Heart left ventricle (tissue), 16 donors: ENCODE results near the gene COL1A1. TPM values are rescaled to one million over a fixed set of nuclear protein-coding genes. Genes with fewer than 3 reads are reported as not detected.

Source experiments
- ATAC-seq, 4 donors: fragments of 200-7000 bp; cut with Tn5 transposase; one replicate each; pipeline ENCODE4 v1.9.1; 2020 to 2022; ENCODE audit warnings: moderate library complexity in 4 of 4, mild to moderate bottlenecking in 3 of 4, moderate number of reproducible peaks in 1 of 4
- DNase-seq, 5 donors: peaks; one replicate each; pipeline ENCODE4 v3.0.0-alpha.2; 2020
- H3K27ac ChIP-seq, 12 donors: fragments of 200-600 bp; sonication (generic) in 4 of 12; one replicate each; pipeline versions ENCODE4 v1.5.0 to v1.8.0; 2016 to 2022; ENCODE audit warnings: mild to moderate bottlenecking in 2 of 12
- H3K27me3 ChIP-seq, 9 donors: fragments of 200-600 bp; sonication (generic) in 2 of 9; one replicate each; pipeline versions ENCODE4 v1.5.1 to v1.8.0; 2016 to 2022; ENCODE audit warnings: mild to moderate bottlenecking in 3 of 9
- H3K36me3 ChIP-seq, 9 donors: fragments of 200-600 bp; sonication (generic) in 2 of 9; one replicate each; pipeline versions ENCODE4 v1.5.0 to v1.8.0; 2018 to 2022; ENCODE audit warnings: mild to moderate bottlenecking in 2 of 9
- H3K4me1 ChIP-seq, 12 donors: fragments of 200-600 bp; sonication (generic) in 4 of 12; one replicate each; pipeline versions ENCODE4 v1.5.0 to v1.8.0; 2016 to 2022; ENCODE audit warnings: mild to moderate bottlenecking in 3 of 12
- H3K4me3 ChIP-seq, 12 donors: fragments of 200-600 bp; sonication (generic) in 4 of 12; one replicate each; pipeline versions ENCODE4 v1.5.0 to v1.8.0; 2017 to 2022; ENCODE audit warnings: mild to moderate bottlenecking in 9 of 12, moderate library complexity in 4 of 12
- H3K9me3 ChIP-seq, 12 donors: fragments of 200-600 bp; sonication (generic) in 4 of 12; one replicate each; pipeline versions ENCODE4 v1.5.0 to v1.8.0; 2016 to 2022; ENCODE audit warnings: mild to moderate bottlenecking in 1 of 12
- POLR2A ChIP-seq, 2 donors: fragments of 450-650 bp; IDR thresholded peaks; one replicate each; pipeline ENCODE4 v1.6.1; 2017; ENCODE audit warnings: antibody characterized with exemption in 2 of 2, mild to moderate bottlenecking in 2 of 2, moderate library complexity in 2 of 2
- WGBS, 4 donors: extraction: QIAGEN DNeasy Blood & Tissue Kit in 2 of 4; methylation state at CpG; one replicate each; pipeline versions ENCODE4 v1.1.5 to v1.1.7; 2013 to 2018; 5-methylcytosine and 5-hydroxymethylcytosine counted together
- intact Hi-C, 10 donors: fragments of 100-400 bp; cut with DNase I; formaldehyde crosslinking; loops; one replicate each; pipeline versions ENCODE4 v1.11.1 to v1.14.2; 2022
- polyA plus RNA-seq, 2 donors: library from polyadenylated mRNA; stranded (reverse); fragments of 200-250 nt; gene quantifications; one replicate each; pipeline ENCODE4 v1.2.3, GENCODE V29; 2013
- total RNA-seq, 9 donors: library from RNA; depleted of rRNA in 2 of 9; stranded (reverse); fragments of >200 nt in 2 of 9; fragmentation: NEBNext Ultra II Directional in 3 of 9; extraction: Animal tissue kit (Norgen Biotek cat#: 25700) in 3 of 9; gene quantifications; one replicate each; pipeline versions ENCODE4 v1.1.0 to v1.2.4, GENCODE V29; 2016 to 2023
- TF ChIP-seq, protein P1 (sequence below), 12 donors: fragments of 200-600 bp; sonication (generic) in 4 of 12; IDR thresholded peaks; one replicate each; pipeline versions ENCODE4 v1.5.0 to v1.8.0; 2018 to 2022; ENCODE audit warnings: antibody characterized with exemption in 12 of 12, mild to moderate bottlenecking in 5 of 12
- donor health status: ischemic (EF 13 %, LVEDD 7.1; RV severe dilation, severe dysfunction).
- donor health status: healthy with polysubstance abuse.
- donor health status: DM: no; HTN: yes; CAD: no.
- donor health status: DM: no; HTN: no; CAD: no.
- donor health status: ischemic (EF 25% LVEDD 6.9; RV normal size, moderate dysfunction).
- donor health status: ischemic (EF 25% LVEDD 5.7; RV mildly dilated, moderate dysfunction).
- donor health status: healthy.
- donor health status: DM: yes; HTN: yes; CAD: no.
- donor health status: ischemic (EF 35%, LVEDD 5.7; RV mildly dilated, moderate dysfunction).
- donor health status: nonischemic (EF 11% LVEDD 7.7; RV severe dilation, severe dysfunction).
- donor health status: DM: yes; HTN: yes; CAD: no.
- donor health status: PGD.
- donor health status: ischemic (EF 29% LVEDD 5.4; RV normal size, mild dysfunction).
- donor health status: nonischemic (EF 23%, LVEDD 6.1; RV moderate dilation, normal function).

The COL1A1 gene
- total and polyA plus RNA-seq, 11 donors = 10.2 to 897 (median 55.4) TPM

DNA sequence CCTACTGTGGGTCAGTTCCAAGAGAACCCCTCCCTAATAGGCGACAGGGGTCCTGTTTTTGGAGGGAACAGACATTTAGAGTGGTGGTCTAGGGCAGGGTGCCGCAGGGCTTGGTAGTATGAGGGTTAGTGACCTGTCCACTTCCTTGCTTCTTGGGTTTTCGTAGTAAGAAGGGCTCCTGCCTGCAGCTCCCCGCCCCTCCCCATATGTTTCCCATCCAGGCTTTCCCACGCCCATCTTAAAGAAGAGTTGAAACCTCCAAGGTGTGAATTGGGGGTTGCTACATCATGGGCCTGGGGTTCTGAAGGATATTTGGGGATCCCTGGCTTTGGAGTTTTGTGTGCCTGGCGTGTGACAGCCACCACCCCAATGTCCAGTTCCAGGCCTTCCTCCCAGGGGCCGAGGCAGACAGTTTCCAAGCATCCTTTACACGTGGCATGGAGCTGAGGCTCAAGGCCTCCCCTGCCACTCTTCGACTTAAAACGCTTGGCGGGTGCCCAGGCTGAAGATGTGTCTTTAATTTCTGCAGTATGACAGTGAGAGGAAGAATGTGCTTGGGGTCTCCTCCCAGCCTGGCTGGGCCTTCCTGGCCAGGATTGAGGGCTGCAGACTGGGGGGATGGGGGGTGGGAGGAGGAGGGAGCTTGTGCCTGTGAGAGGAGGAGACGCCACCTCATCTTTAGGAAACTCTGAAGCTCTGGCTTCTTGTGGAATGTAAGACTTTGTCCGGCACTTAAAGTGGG is 2.3 kb upstream of the COL1A1 start:
- H3K27me3 ChIP-seq = peaks cover 0 to 49% (median 18%) of the 10 kb centered on the region in 9 donors
- peaks cover 0 to 59% (median 22%) of the 10 kb centered on the region in 12 donors for H3K4me1 ChIP-seq
- 69 to 82% (median 74%) methylated on average over 13 of the region's 13 CpGs for WGBS, 4 donors
- intact Hi-C loops = loop anchor here in 1 of 10 donors (2.0 kb wide), 1 partner anchor 69 kb away; no protein-coding TSS in a partner anchor
- no peak overlapping the region for H3K4me3 ChIP-seq
- peak in 1 of 5 donors; percentile 13 for DNase-seq
- ATAC-seq = no peak
- peak overlapping the region in 3 of 12 donors; percentile 17 to 95 (median 64) for H3K27ac ChIP-seq
- no peaks in the 10 kb centered on the region for H3K9me3 ChIP-seq
- H3K36me3 ChIP-seq = peaks cover 0 to 10% (median 0%) of the 10 kb centered on the region in 9 donors
- TF ChIP-seq, protein P1, sequence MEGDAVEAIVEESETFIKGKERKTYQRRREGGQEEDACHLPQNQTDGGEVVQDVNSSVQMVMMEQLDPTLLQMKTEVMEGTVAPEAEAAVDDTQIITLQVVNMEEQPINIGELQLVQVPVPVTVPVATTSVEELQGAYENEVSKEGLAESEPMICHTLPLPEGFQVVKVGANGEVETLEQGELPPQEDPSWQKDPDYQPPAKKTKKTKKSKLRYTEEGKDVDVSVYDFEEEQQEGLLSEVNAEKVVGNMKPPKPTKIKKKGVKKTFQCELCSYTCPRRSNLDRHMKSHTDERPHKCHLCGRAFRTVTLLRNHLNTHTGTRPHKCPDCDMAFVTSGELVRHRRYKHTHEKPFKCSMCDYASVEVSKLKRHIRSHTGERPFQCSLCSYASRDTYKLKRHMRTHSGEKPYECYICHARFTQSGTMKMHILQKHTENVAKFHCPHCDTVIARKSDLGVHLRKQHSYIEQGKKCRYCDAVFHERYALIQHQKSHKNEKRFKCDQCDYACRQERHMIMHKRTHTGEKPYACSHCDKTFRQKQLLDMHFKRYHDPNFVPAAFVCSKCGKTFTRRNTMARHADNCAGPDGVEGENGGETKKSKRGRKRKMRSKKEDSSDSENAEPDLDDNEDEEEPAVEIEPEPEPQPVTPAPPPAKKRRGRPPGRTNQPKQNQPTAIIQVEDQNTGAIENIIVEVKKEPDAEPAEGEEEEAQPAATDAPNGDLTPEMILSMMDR (IDR thresholded peaks at IDR 0.05) = no peak
- TF ChIP-seq POLR2A (IDR thresholded peaks at IDR 0.05) = no peak

DNA sequence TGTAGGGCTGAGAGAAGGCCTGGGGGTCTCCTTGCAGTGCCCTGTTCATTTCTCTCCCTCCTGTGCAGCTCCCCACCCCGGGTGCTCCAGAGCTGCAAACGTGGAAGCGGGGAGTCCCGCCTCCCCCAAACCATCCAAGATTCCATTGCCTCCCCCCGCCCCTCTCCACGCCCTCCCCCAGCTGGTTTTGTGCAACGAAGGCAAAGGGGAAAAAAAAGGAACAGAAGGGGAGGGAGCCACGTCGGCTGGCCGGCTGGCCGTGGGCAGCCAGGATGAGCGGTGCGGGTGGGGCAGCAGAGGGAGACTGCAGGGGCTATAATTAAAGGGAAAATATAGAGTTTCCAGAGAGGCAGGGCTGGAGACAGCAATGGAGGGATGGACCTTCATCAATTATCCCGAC is 1.7 kb upstream of the COL1A1 start:
- Histone ChIP-seq H3K4me3 (no peak overlapping the region), H3K9me3 (no peaks in the 10 kb centered on the region), H3K27ac (peak overlapping the region in 2 of 12 donors; percentile 64 to 95), H3K4me1 (peaks cover 0 to 63% (median 24%) of the 10 kb centered on the region in 12 donors), H3K27me3 (peaks cover 0 to 44% (median 18%) of the 10 kb centered on the region in 9 donors), H3K36me3 (peaks cover 0 to 16% (median 0%) of the 10 kb centered on the region in 9 donors)
- intact Hi-C loops = loop anchor here in 1 of 10 donors (2.0 kb wide), 1 partner anchor 70 kb away; no protein-coding TSS in a partner anchor
- no peak for DNase-seq
- WGBS, 4 donors = 57 to 71% (median 62%) methylated on average over 14 of the region's 14 CpGs
- no peak for ATAC-seq
- TF ChIP-seq, protein P1 (IDR thresholded peaks at IDR 0.05) = no peak
- no peak for TF ChIP-seq POLR2A (IDR thresholded peaks at IDR 0.05)

DNA sequence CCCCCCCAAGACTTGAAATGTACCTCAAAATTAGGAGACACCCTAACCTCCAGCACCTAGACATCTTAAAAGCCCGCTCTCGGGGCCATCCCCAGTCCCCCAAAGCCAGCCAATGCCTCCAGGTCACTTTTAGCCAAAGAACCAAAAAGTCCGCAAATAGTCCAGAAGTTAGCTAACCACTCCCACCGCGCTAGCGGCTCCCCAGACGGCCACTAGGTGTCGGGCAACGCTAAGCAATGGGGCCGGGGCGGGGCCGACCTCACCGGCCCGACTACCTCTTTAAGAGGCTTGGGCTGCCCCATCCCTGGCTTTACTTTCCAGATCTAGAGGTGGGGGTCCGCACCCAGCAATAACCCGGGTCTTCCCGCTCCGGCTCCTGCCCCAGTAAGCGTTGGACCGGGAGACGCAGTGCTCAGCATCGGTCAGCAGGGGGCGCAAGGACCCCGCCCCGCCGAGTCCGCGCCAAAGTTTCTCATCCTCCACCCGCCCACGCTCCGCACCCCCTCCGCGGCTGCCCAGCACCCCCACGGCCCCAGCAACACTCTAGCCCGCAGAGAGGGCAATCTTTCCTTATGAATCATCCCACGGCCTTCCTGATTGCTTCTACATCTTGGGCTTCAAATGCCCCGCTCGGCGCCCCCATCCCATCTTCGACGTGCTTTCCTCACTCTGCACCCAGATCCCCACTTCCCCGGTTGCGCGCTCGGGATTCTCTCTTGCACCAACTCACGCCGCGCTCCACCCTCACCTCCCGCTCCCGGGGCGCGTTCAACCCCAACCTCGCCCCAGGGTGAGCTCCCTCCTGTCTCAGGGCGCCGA is 765 bp downstream of the COL1A1 start:
- intact Hi-C loops = loop anchor here (1.0 to 2.0 kb wide), 7 partner anchors 70 to 104 kb away; no protein-coding TSS in a partner anchor
- peak; percentile 85 to 92 (median 88) for DNase-seq
- Histone ChIP-seq H3K4me3 (peak overlapping the region; percentile 13 to 74 (median 56)), H3K4me1 (peaks cover 0 to 61% (median 16%) of the 10 kb centered on the region in 12 donors), H3K36me3 (peaks cover 0 to 41% (median 23%) of the 10 kb centered on the region in 9 donors), H3K9me3 (no peaks in the 10 kb centered on the region), H3K27me3 (peaks cover 0 to 30% (median 14%) of the 10 kb centered on the region in 9 donors), H3K27ac (peak overlapping the region; percentile 34 to 95 (median 80))
- 1 to 2% (median 1%) methylated on average over 31 to 55 of the region's 55 CpGs for WGBS, 4 donors
- peak; percentile 76 to 83 (median 80) for ATAC-seq
- TF ChIP-seq, protein P1 (IDR thresholded peaks at IDR 0.05) = peak; percentile 98 to 100 (median 100)
- no peak for TF ChIP-seq POLR2A (IDR thresholded peaks at IDR 0.05)
